K562 (cell line): Measurements from ENCODE around the gene U2SURP. TPM values are rescaled to one million over a fixed set of nuclear protein-coding genes. Genes with fewer than 3 reads are reported as not detected.
"Not testable (repeated sequence)": the region's sequence is repeated elsewhere in the genome, so short reads cannot be mapped to it uniquely, and the experiment has no call there.

ENCODE experiments used
- ATAC-seq: fragments of 200-7000 bp; cut with Tn5 transposase; 3 replicates; pipeline ENCODE4 v1.9.1; 2020; ENCODE audit warnings: moderate library complexity
- BruUV-seq: library from RNA; stranded (reverse); fragments of 400-500 nt; replicated peaks from 2 replicates; lab custom pipeline; 2021; lab: Mats Ljungman, UMichigan
- CTCF ChIA-PET: fragments of 300-600 bp; formaldehyde crosslinking; extraction: SDS; loops from one replicate; lab custom pipeline; 2021; ENCODE audit warnings: low intra/inter-chr PET ratio; lab: Yijun Ruan, JAX
- POLR2A ChIA-PET: fragments of 300-600, 350-650 bp; sonication (Branson Sonifier 250); formaldehyde crosslinking; extraction: SDS; loops from one replicate; lab custom pipeline; 2021; ENCODE audit warnings: antibody characterized with exemption, inconsistent platforms; lab: Yijun Ruan, JAX
- DNase-seq, 4 experiments: peaks; one replicate each; pipeline versions ENCODE4 v3.0.0 to v3.0.0-alpha.2; 2011 to 2018; ENCODE audit warnings: low spot score in 3 of 4, mixed read lengths in 3 of 4; ENCODE audit errors: extremely low read depth in 1 of 4
- FAIRE-seq: peaks from 2 replicates; lab custom pipeline; 2011; peaks lifted over from hg19 to GRCh38; lab: Jason Lieb, UNC
- H2AFZ ChIP-seq: 2 replicates; pipeline ENCODE4 v1.6.0; 2011; ENCODE audit warnings: low read depth, low read length, control low read depth, inconsistent platforms
- H3K27ac ChIP-seq: fragments of 200-600 bp; 3 replicates; pipeline ENCODE4 v1.8.0; 2011; ENCODE audit warnings: low read depth, mild to moderate bottlenecking, control low read depth, inconsistent platforms, low read length, moderate library complexity, mixed read lengths; ENCODE audit errors: extremely low read depth
- H3K27me3 ChIP-seq, 2 experiments: fragments of 300-600 bp in 1 of 2; 2 replicates in 1 of 2; 3 replicates in 1 of 2; pipeline versions ENCODE4 v1.6.0 to v1.8.0; 2011; ENCODE audit warnings: inconsistent platforms in 2 of 2, low read length in 2 of 2, mild to moderate bottlenecking in 1 of 2, mixed read lengths in 1 of 2, moderate library complexity in 1 of 2; ENCODE audit not compliant: control insufficient read depth in 2 of 2, insufficient read depth in 2 of 2
- H3K36me3 ChIP-seq: fragments of 300-600 bp; 3 replicates; pipeline ENCODE4 v1.8.0; 2011; ENCODE audit warnings: mild to moderate bottlenecking, low read length, inconsistent platforms; ENCODE audit not compliant: control insufficient read depth, insufficient read depth
- H3K4me1 ChIP-seq, 2 experiments: fragments of 200-600 bp in 1 of 2; replicated peaks in 1 of 2; 2 replicates in 1 of 2; 3 replicates in 1 of 2; pipeline versions ENCODE4 v1.5.1 to v1.8.0; 2011; ENCODE audit warnings: inconsistent platforms in 2 of 2, low read length in 2 of 2, mild to moderate bottlenecking in 1 of 2, mixed read lengths in 1 of 2, moderate library complexity in 1 of 2; ENCODE audit not compliant: control insufficient read depth in 2 of 2, insufficient read depth in 2 of 2
- H3K4me2 ChIP-seq: 2 replicates; pipeline ENCODE4 v1.6.1; 2011; ENCODE audit warnings: low read length, control low read depth, inconsistent platforms, mixed read lengths; ENCODE audit not compliant: insufficient read depth
- H3K4me3 ChIP-seq: fragments of 200-600 bp; sonication (generic), shearing (Covaris generic); 2 replicates; pipeline ENCODE4 v1.5.1; 2016; ENCODE audit warnings: control low read depth, inconsistent platforms
- H3K79me2 ChIP-seq: fragments of 200-600 bp; 3 replicates; pipeline ENCODE4 v1.8.0; 2011; ENCODE audit warnings: low read length, inconsistent platforms; ENCODE audit not compliant: control insufficient read depth, insufficient read depth
- H3K9ac ChIP-seq, 2 experiments: 2 replicates each; pipeline versions ENCODE4 v1.6.0 to v1.6.1; 2011; ENCODE audit warnings: low read depth in 2 of 2, low read length in 2 of 2, control low read depth in 1 of 2, inconsistent platforms in 1 of 2, mild to moderate bottlenecking in 1 of 2, mixed read lengths in 1 of 2; ENCODE audit not compliant: insufficient read depth in 1 of 2
- H3K9me1 ChIP-seq: one replicate; pipeline ENCODE4 v1.6.0; 2011; ENCODE audit warnings: inconsistent platforms, mild to moderate bottlenecking, low read length, moderate library complexity; ENCODE audit not compliant: control insufficient read depth, insufficient read depth
- H3K9me3 ChIP-seq: replicated peaks from 2 replicates; pipeline ENCODE4 v1.5.1; 2011; ENCODE audit warnings: low read depth, low read length, inconsistent platforms; ENCODE audit not compliant: control insufficient read depth, insufficient read depth
- H4K20me1 ChIP-seq: replicated peaks from 2 replicates; pipeline ENCODE4 v1.6.1; 2011; ENCODE audit warnings: low read length, inconsistent platforms, mixed read lengths; ENCODE audit not compliant: control insufficient read depth, insufficient read depth
- BCOR ChIP-seq: fragments of 450-650 bp; IDR thresholded peaks from 2 replicates; pipeline ENCODE4 v1.6.1; 2016
- MEIS2 ChIP-seq: fragments of 450-650 bp; IDR thresholded peaks from 2 replicates; pipeline ENCODE4 v1.6.1; 2014; ENCODE audit warnings: mild to moderate bottlenecking; ENCODE audit not compliant: partially characterized antibody
- NFIC ChIP-seq: fragments of 450-650 bp; IDR thresholded peaks from 2 replicates; pipeline ENCODE4 v1.6.1; 2017; ENCODE audit warnings: mild to moderate bottlenecking, inconsistent platforms
- RFX7 ChIP-seq: fragments of 250-450 bp; sonication (Bioruptor Pico); IDR thresholded peaks from 2 replicates; pipeline ENCODE4 v1.5.1; 2021; ENCODE audit warnings: mild to moderate bottlenecking
- SMARCC2 ChIP-seq: fragments of 450-650 bp; IDR thresholded peaks from 2 replicates; pipeline ENCODE4 v1.6.1; 2017; ENCODE audit warnings: antibody characterized with exemption, moderate library complexity, mild to moderate bottlenecking, low read depth
- ZNF239 ChIP-seq: fragments of 250-450 bp; sonication (Bioruptor Pico); IDR thresholded peaks from 2 replicates; pipeline ENCODE4 v1.4.0; 2020; ENCODE audit warnings: mild to moderate bottlenecking
- WGBS: fragments of 100-300 bp; shearing (Covaris generic); methylation state at CpG from one replicate; pipeline ENCODE4 v1.1.6; 2016; ENCODE audit warnings: low coverage, mixed read lengths; ENCODE audit not compliant: insufficient coverage; ENCODE audit errors: missing lambda C conversion rate; 5-methylcytosine and 5-hydroxymethylcytosine counted together
- in situ Hi-C: fragments of 300-500 bp; cut with MboI; formaldehyde crosslinking; loops from 4 replicates; pipeline ENCODE4 v1.15.0; 2018; ENCODE audit warnings: inconsistent platforms, mixed read lengths
- intact Hi-C: fragments of 100-400 bp; cut with micrococcal nuclease; formaldehyde crosslinking; loops from 2 replicates; pipeline ENCODE4 v1.14.2; 2022
- polyA plus RNA-seq, 8 experiments: library from polyadenylated mRNA; depleted of rRNA in 4 of 8; stranded (reverse) in 5 of 8; unstranded in 3 of 8; fragments of >200 nt; fragmentation: Nextera tagmentation in 2 of 8; fragmentation: Illumina TruSeq in 1 of 8; extraction: Ambion mirVana in 2 of 8; extraction: Trizol in 1 of 8; gene quantifications; 2 replicates each; pipeline versions ENCODE4 v1.2.1 to v1.2.3, GENCODE V29; 2011 to 2014; ENCODE audit warnings: inconsistent platforms in 1 of 8, missing spikeins in 1 of 8
- total RNA-seq, 7 experiments: library from RNA; depleted of rRNA in 6 of 7; stranded (reverse); fragments of >200 nt in 6 of 7; fragmentation: Illumina TruSeq in 2 of 7; extraction: Trizol in 2 of 7; gene quantifications; 2 replicates each; pipeline versions ENCODE4 v1.2.1 to v1.2.3, GENCODE V29; 2011 to 2021; ENCODE audit warnings: low replicate concordance in 1 of 7
- TF ChIP-seq, protein P1 (sequence below): fragments of 200-800 bp; sonication (Bioruptor generic); IDR thresholded peaks from 2 replicates; pipeline ENCODE4 v1.6.1; 2017; ENCODE audit warnings: missing genetic modification characterization, missing compliant biosample characterization
- TF ChIP-seq, protein P2 (sequence below): sonication (generic); formaldehyde crosslinking; IDR thresholded peaks from 2 replicates; pipeline ENCODE4 v1.8.1; 2023; ENCODE audit warnings: mild to moderate bottlenecking, missing genetic modification reagents

The U2SURP gene
- total and polyA plus RNA-seq, 9 of the 15 experiments (the other 6 are each of a cell fraction or from before 2014, with no cell fraction given) = 128 to 322 (median 191) TPM

DNA sequence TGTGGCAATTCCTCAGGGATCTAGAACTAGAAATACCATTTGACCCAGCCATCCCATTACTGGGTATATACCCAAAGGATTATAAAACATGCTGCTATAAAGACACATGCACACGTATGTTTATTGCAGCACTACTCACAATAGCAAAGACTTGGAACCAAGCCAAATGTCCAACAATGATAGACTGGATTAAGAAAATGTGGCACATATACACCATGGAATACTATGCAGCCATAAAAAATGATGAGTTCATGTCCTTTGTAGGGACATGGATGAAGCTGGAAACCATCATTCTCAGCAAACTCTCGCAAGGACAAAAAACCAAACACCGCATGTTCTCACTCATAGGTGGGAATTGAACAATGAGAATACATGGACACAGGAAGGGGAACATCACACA lies 12.5 kb upstream of the U2SURP start:
- not testable (repeated sequence) for H3K9me3 ChIP-seq
- no CpG with 5 or more reads among the region's 3 CpGs for WGBS

GRCh38 chr3:142990721-142991120 lies 10.6 kb upstream of the U2SURP start:
- no peak for DNase-seq
- Histone ChIP-seq H3K9ac (no peak overlapping the region), H3K4me3 (no peak overlapping the region), H3K4me1 (peaks cover 0 to 7% of the 10 kb centered on the region in 2 experiments; a peak in 3 of 5 replicates), H4K20me1 (no peaks in the 10 kb centered on the region), H2AFZ (no peak overlapping the region), H3K36me3 (no peaks in the 10 kb centered on the region), H3K27ac (no peak overlapping the region), H3K9me3 (no peaks in the 10 kb centered on the region), H3K79me2 (no peaks in the 10 kb centered on the region), H3K9me1 (no peaks in the 10 kb centered on the region), H3K4me2 (no peak overlapping the region), H3K27me3 (no peaks in the 10 kb centered on the region)
- 58% methylated on average over 5 of the region's 5 CpGs for WGBS
- ChIA-PET CTCF (no interaction called here), POLR2A (interaction anchor here (0.5 to 1.0 kb wide), 3 partner anchors 8 to 117 kb away, joined by 3 to 6 read pairs (median 3); partner anchors contain the start of gene U2SURP)
- ATAC-seq = no peak
- in situ Hi-C loops (loop anchor here (5.0 kb wide), 2 partner anchors 168 to 403 kb away; no protein-coding TSS in a partner anchor), intact Hi-C loops (loop anchor here (5.0 to 10.0 kb wide), 3 partner anchors 546 to 968 kb away; partner anchors contain the start of gene XRN1)
- no TSS peak for BruUV-seq
- FAIRE-seq = no peak
- TF ChIP-seq, protein P1, sequence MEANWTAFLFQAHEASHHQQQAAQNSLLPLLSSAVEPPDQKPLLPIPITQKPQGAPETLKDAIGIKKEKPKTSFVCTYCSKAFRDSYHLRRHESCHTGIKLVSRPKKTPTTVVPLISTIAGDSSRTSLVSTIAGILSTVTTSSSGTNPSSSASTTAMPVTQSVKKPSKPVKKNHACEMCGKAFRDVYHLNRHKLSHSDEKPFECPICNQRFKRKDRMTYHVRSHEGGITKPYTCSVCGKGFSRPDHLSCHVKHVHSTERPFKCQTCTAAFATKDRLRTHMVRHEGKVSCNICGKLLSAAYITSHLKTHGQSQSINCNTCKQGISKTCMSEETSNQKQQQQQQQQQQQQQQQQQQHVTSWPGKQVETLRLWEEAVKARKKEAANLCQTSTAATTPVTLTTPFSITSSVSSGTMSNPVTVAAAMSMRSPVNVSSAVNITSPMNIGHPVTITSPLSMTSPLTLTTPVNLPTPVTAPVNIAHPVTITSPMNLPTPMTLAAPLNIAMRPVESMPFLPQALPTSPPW (CRISPR knock-in tag) = no peak
- TF ChIP-seq RFX7 (no peak), SMARCC2 (no peak), MEIS2 (peak; percentile 23), ZNF239 (CRISPR knock-in tag) (no peak)
- TF ChIP-seq, protein P2, sequence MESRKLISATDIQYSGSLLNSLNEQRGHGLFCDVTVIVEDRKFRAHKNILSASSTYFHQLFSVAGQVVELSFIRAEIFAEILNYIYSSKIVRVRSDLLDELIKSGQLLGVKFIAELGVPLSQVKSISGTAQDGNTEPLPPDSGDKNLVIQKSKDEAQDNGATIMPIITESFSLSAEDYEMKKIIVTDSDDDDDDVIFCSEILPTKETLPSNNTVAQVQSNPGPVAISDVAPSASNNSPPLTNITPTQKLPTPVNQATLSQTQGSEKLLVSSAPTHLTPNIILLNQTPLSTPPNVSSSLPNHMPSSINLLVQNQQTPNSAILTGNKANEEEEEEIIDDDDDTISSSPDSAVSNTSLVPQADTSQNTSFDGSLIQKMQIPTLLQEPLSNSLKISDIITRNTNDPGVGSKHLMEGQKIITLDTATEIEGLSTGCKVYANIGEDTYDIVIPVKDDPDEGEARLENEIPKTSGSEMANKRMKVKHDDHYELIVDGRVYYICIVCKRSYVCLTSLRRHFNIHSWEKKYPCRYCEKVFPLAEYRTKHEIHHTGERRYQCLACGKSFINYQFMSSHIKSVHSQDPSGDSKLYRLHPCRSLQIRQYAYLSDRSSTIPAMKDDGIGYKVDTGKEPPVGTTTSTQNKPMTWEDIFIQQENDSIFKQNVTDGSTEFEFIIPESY (CRISPR knock-in tag) = peak; percentile 54; the same call in 1 of the 2 replicates

More for the DNA sequence above, 12.5 kb upstream of the U2SURP start:
- in situ Hi-C loops, H3K79me2 ChIP-seq, ATAC-seq, FAIRE-seq, H3K27ac ChIP-seq, H3K4me3 ChIP-seq, DNase-seq, H4K20me1 ChIP-seq, CTCF ChIA-PET, H3K36me3 ChIP-seq, H3K27me3 ChIP-seq, H3K9ac ChIP-seq, H3K4me2 ChIP-seq, intact Hi-C loops, H3K9me1 ChIP-seq, H2AFZ ChIP-seq, POLR2A ChIA-PET, BruUV-seq: not testable (repeated sequence)
- H3K4me1 ChIP-seq = peaks cover 0 to 15% of the 10 kb centered on the region in 2 experiments; a peak in 3 of 5 replicates
- TF ChIP-seq BCOR (0 out of 2 replicates have a peak, but pooled peaks have one; percentile 33), NFIC (peak; percentile 65)
